RWPE1 (cell line): ENCODE measurements around the gene GLIS2.

Source experiments
- CTCF ChIA-PET: fragments of 350-600 bp; sonication (Branson Sonifier 250); formaldehyde crosslinking; extraction: SDS; loops from one replicate; lab custom pipeline; 2021; lab: Yijun Ruan, JAX
- POLR2A ChIA-PET: fragments of 400-600 bp; formaldehyde crosslinking; extraction: SDS; loops from one replicate; lab custom pipeline; 2020; ENCODE audit warnings: antibody characterized with exemption; ENCODE audit not compliant: low non-redundant PET; lab: Yijun Ruan, JAX
- DNase-seq: peaks from one replicate; pipeline ENCODE4 v3.0.0; 2012; ENCODE audit warnings: low spot score
- H3K27ac ChIP-seq: fragments of 450-650 bp; 2 replicates; pipeline ENCODE4 v1.5.1; 2017
- CTCF ChIP-seq: fragments of 450-650 bp; conservative IDR thresholded peaks from 2 replicates; pipeline ENCODE4 v1.5.1; 2017; ENCODE audit warnings: low read depth, mild to moderate bottlenecking

The GLIS2 gene

GRCh38 chr16:4359914-4360313 lies 44.0 kb downstream of the GLIS2 start:
- no peak for DNase-seq
- ChIA-PET CTCF (interaction anchor here (0.7 to 5.3 kb wide), 7 partner anchors 9 to 43 kb away, joined by 3 to 74 read pairs (median 6); partner anchors contain the start of gene PAM16), POLR2A (no interaction called here)
- no peak for TF ChIP-seq CTCF
- 0 out of 2 replicates have a peak overlapping the region, but pooled peaks have one; percentile 22 for H3K27ac ChIP-seq

DNA sequence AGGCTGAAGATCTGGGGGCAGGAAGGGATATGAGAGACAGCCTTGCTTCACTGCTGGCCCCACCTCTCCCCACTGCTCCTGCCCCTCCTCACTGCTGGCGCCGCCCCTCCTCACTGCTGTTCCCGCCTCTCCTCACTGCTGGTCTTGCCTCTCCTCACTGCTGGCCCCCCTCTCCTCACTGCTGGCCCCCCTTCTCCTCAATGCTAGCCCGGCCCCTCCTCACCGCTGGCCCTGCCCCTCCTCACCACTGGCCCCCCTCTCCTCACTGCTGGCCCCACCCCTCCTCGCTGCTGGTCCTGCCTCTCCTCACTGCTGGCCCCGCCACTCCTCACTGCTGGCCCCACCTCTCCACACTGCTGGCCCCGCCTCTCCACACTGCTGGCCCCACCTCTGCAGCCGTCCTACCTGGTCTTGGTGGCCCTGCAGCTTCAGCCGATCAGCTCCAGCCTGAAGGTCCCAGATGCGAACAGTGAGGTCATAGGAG lies 44.7 kb downstream of the GLIS2 start:
- POLR2A ChIA-PET: no interaction called here
- CTCF ChIA-PET: interaction anchor here (5.3 kb wide), 1 partner anchor 43 kb away, joined by 74 read pairs; no protein-coding TSS in a partner anchor
- DNase-seq: no peak
- no peak for TF ChIP-seq CTCF
- H3K27ac ChIP-seq: peak overlapping the region; percentile 50; the same call in 1 of the 2 replicates

GRCh38 chr16:4361033-4361943 lies 45.4 kb downstream of the GLIS2 start:
- peak overlapping the region; percentile 50 for H3K27ac ChIP-seq
- POLR2A ChIA-PET: no interaction called here
- DNase-seq: no peak
- no peak for TF ChIP-seq CTCF
- CTCF ChIA-PET: interaction anchor here (0.7 to 5.3 kb wide), 2 partner anchors 42 to 59 kb away, joined by 5 to 74 read pairs; no protein-coding TSS in a partner anchor

DNA sequence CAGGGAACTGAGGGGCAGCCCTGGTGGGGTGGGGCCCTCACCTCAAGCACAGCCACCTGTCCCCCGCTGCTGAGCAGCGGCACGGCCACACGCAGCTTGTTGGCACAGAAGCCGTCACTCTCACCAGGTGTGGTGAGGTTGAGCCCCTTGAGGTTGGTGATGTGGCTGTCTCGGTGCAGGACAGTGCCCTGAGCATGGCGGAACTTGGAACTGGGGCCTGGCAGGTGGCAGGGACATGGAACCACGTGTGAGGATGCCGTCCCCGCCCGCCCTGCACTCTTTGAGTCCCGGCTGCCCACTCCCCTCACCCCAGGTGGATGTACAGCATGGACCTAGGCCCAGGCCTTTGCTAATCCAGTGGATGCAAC lies 46.1 kb downstream of the GLIS2 start:
- no peak for DNase-seq
- POLR2A ChIA-PET: no interaction called here
- no peak for TF ChIP-seq CTCF
- CTCF ChIA-PET: interaction anchor here (0.7 to 5.3 kb wide), 2 partner anchors 41 to 59 kb away, joined by 5 to 74 read pairs; no protein-coding TSS in a partner anchor
- H3K27ac ChIP-seq: peak overlapping the region; percentile 50

DNA sequence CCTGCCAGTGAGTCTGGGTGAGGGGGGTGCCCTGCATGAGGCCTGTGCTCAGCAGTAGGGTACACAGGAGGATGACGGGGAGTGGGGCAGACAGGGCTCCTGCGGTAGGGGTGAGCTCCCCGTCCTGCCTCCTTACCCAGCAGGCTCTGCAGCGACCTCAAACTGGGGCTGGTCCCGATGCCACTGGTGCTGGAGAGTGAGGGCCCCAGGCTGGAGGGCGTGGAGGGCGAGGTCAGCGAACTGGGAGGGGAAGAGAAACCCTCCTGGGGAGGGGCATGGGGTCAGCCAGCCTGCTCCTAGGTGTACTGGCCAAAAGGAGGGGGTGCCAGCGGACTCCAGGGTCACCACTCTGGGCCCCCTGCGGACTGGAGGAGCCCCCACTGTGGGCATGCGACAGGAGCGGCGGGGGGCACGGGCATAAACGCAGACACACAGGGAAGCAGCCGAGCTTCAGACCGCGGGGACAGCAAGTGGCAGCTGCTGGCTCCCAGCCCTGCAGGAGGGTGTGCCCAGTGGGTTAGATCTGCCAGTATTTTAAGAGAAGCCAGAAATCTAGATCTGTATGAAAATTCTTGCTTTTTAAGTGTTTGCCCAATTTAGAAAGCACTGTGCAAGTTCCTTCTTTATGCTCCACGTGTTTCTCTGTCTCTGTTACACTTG lies 46.7 kb downstream of the GLIS2 start:
- TF ChIP-seq CTCF: no peak
- DNase-seq: no peak
- H3K27ac ChIP-seq: peak overlapping the region; percentile 50
- ChIA-PET POLR2A (no interaction called here), CTCF (interaction anchor here (0.6 to 5.3 kb wide), 3 partner anchors 27 to 41 kb away, joined by 4 to 74 read pairs (median 7); no protein-coding TSS in a partner anchor)
